Vagina (tissue), 2 donors: ENCODE results near the gene PRR5. TPM values are rescaled to one million over a fixed set of nuclear protein-coding genes. Genes with fewer than 3 reads are reported as not detected.

Experiments used
- DNase-seq, 2 donors: peaks; one replicate each; pipeline ENCODE4 v3.0.0-alpha.2; 2017; ENCODE audit errors: extremely low spot score in 2 of 2
- H3K27ac ChIP-seq: fragments of 200-600 bp; sonication (generic); one replicate; pipeline ENCODE4 v1.5.1; 2019
- H3K27me3 ChIP-seq: fragments of 200-600 bp; sonication (generic); one replicate; pipeline ENCODE4 v1.5.1; 2019
- H3K36me3 ChIP-seq, 2 donors: fragments of 200-600 bp; sonication (generic); one replicate each; pipeline ENCODE4 v1.5.1; 2017 to 2019
- H3K4me1 ChIP-seq: fragments of 200-600 bp; sonication (generic); one replicate; pipeline ENCODE4 v1.5.1; 2019
- H3K4me3 ChIP-seq, 2 donors: fragments of 200-600 bp; sonication (generic); 1 replicate in 1 of 2; 2 replicates in 1 of 2; pipeline ENCODE4 v1.5.1; 2016 to 2019
- H3K9me3 ChIP-seq: fragments of 200-600 bp; sonication (generic); one replicate; pipeline ENCODE4 v1.5.1; 2019
- POLR2A ChIP-seq, 2 donors: fragments of 450-650 bp; IDR thresholded peaks; one replicate each; pipeline ENCODE4 v1.6.1; 2017; ENCODE audit warnings: antibody characterized with exemption in 2 of 2, mild to moderate bottlenecking in 2 of 2, moderate library complexity in 2 of 2
- POLR2AphosphoS5 ChIP-seq, 2 donors: sonication (generic); formaldehyde crosslinking; IDR thresholded peaks; one replicate each; pipeline ENCODE4 v1.9.0; 2017; ENCODE audit warnings: antibody characterized with exemption in 2 of 2, mild to moderate bottlenecking in 2 of 2, low read depth in 1 of 2; ENCODE audit not compliant: insufficient read depth in 1 of 2
- intact Hi-C: fragments of 100-400 bp; cut with DNase I; formaldehyde crosslinking; loops from one replicate; pipeline ENCODE4 v1.15.1; 2023
- total RNA-seq: library from RNA; depleted of rRNA; stranded (reverse); fragments of >200 nt; gene quantifications from one replicate; pipeline ENCODE4 v1.2.3, GENCODE V29; 2016
- TF ChIP-seq, protein P1 (sequence below), 3 experiments: fragments of 450-650 bp in 2 of 3; fragments of 200-600 bp in 1 of 3; sonication (generic) in 1 of 3; IDR thresholded peaks; one replicate each; pipeline ENCODE4 v1.5.1; 2017 to 2019; ENCODE audit warnings: antibody characterized with exemption in 3 of 3, mild to moderate bottlenecking in 2 of 3, moderate library complexity in 2 of 3

PRR5 gene
- total RNA-seq, 1 donor from 2014 or later, result 36.8 TPM

DNA sequence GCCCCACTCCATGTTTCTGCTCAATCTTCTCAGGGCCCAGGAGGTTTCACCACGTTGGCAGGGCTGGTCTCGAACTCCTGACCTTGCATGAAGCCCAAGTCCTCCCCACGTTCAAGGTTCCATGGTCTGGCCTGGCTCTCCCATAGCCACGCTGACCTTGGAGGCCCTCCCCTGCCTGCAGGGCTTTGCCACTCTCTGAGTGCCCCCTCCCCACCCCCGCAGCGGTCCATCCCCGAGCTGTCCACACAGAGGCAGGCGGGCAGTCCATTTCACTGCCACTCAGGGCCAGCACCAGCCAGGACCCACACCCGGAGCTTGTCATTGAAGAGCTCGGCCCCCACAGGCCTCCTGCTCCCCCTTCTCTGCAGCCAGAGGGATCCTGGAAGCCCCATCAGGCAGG lies 81.1 kb downstream of the PRR5 start:
- H3K36me3 ChIP-seq, result no peaks in the 10 kb centered on the region
- H3K27ac ChIP-seq, result no peak overlapping the region
- H3K4me1 ChIP-seq, result no peaks in the 10 kb centered on the region
- intact Hi-C loops, result no loop called here
- TF ChIP-seq POLR2A (IDR thresholded peaks at IDR 0.05) (no peak), POLR2AphosphoS5 (IDR thresholded peaks at IDR 0.05; ENCODE audit: insufficient read depth in 1 of 2, low read depth in 1 of 2) (no peak)
- TF ChIP-seq, protein P1, sequence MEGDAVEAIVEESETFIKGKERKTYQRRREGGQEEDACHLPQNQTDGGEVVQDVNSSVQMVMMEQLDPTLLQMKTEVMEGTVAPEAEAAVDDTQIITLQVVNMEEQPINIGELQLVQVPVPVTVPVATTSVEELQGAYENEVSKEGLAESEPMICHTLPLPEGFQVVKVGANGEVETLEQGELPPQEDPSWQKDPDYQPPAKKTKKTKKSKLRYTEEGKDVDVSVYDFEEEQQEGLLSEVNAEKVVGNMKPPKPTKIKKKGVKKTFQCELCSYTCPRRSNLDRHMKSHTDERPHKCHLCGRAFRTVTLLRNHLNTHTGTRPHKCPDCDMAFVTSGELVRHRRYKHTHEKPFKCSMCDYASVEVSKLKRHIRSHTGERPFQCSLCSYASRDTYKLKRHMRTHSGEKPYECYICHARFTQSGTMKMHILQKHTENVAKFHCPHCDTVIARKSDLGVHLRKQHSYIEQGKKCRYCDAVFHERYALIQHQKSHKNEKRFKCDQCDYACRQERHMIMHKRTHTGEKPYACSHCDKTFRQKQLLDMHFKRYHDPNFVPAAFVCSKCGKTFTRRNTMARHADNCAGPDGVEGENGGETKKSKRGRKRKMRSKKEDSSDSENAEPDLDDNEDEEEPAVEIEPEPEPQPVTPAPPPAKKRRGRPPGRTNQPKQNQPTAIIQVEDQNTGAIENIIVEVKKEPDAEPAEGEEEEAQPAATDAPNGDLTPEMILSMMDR (IDR thresholded peaks at IDR 0.05), result no peak
- H3K4me3 ChIP-seq, result no peak overlapping the region
- DNase-seq, result no peak
- no peaks in the 10 kb centered on the region for H3K9me3 ChIP-seq
- no peaks in the 10 kb centered on the region for H3K27me3 ChIP-seq

DNA sequence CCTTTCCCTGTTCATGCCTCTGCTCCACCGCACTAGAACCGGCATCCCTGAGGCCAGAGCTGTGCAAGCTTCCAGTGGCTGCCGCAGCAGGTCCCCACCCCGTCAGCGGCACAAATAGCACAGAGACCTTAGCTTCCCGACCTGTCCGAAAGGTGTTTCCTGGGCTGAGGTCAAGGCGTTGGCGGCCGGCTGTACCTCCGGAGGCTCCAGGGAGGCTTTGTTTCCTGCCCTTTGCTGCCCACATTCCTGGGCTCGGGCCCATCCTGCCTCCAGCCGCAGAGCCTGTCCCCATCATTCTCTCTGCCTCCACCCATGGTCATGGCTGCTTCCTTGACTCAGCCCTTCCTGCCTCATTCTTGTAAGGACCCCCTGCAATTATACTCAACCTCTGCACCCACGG lies 81.6 kb downstream of the PRR5 start:
- TF ChIP-seq, protein P1 (IDR thresholded peaks at IDR 0.05), result no peak
- no peak for TF ChIP-seq POLR2AphosphoS5 (IDR thresholded peaks at IDR 0.05; ENCODE audit: insufficient read depth in 1 of 2, low read depth in 1 of 2)
- no peak for TF ChIP-seq POLR2A (IDR thresholded peaks at IDR 0.05)
- no peak overlapping the region for H3K27ac ChIP-seq
- no peaks in the 10 kb centered on the region for H3K4me1 ChIP-seq
- no peaks in the 10 kb centered on the region for H3K36me3 ChIP-seq
- intact Hi-C loops, result no loop called here
- no peak for DNase-seq
- H3K27me3 ChIP-seq, result no peaks in the 10 kb centered on the region
- no peaks in the 10 kb centered on the region for H3K9me3 ChIP-seq
- no peak overlapping the region for H3K4me3 ChIP-seq

DNA sequence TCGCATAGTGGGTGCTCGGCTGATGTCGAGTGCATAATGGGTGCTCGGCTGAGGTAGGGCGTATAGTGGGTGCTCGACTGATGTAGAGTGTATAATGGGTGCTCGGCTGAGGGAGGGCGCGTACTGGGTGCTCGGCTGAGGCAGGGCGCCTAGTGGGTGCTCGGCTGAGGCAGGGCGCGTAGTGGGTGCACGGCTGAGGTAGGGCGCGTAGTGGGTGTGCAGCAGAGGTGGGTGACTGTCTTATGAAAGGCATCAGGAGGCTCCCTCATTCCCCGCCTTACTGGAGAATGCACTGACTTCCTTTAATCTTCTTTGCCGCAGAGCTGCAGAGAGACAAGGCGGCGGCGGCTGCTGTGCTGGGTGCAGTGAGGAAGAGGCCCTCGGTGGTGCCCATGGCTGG lies 84.1 kb downstream of the PRR5 start:
- intact Hi-C loops, result no loop called here
- Histone ChIP-seq H3K27ac (no peak overlapping the region), H3K36me3 (no peaks in the 10 kb centered on the region), H3K4me3 (no peak overlapping the region), H3K4me1 (no peaks in the 10 kb centered on the region), H3K9me3 (no peaks in the 10 kb centered on the region), H3K27me3 (no peaks in the 10 kb centered on the region)
- TF ChIP-seq POLR2AphosphoS5 (IDR thresholded peaks at IDR 0.05; ENCODE audit: insufficient read depth in 1 of 2, low read depth in 1 of 2) (no peak), POLR2A (IDR thresholded peaks at IDR 0.05) (no peak)
- TF ChIP-seq, protein P1 (IDR thresholded peaks at IDR 0.05), result no peak
- DNase-seq, result no peak

DNA sequence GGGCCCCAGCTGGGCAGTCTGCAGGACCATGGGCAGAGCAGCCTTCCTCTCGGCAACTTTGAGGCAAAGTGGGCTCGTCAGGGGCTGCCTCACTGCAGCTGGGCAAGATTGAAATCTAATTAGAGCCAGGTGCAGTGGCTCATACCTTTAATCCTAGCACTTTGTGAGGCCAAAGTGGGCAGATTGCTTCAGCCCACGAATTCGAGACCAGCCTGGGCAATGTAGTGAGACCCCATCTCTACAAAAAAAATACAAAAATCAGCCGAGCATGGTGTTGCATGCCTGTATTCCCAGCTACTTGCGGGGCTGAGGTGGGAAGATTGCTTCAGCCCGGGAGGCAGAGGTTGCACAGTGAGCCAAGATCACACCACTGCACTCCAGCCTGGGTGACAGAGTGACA lies 84.6 kb downstream of the PRR5 start:
- no peak for DNase-seq
- TF ChIP-seq, protein P1 (IDR thresholded peaks at IDR 0.05), result no peak
- TF ChIP-seq POLR2A (IDR thresholded peaks at IDR 0.05) (no peak), POLR2AphosphoS5 (IDR thresholded peaks at IDR 0.05; ENCODE audit: insufficient read depth in 1 of 2, low read depth in 1 of 2) (no peak)
- Histone ChIP-seq H3K9me3 (no peaks in the 10 kb centered on the region), H3K36me3 (no peaks in the 10 kb centered on the region), H3K4me3 (no peak overlapping the region), H3K27ac (no peak overlapping the region), H3K27me3 (no peaks in the 10 kb centered on the region), H3K4me1 (no peaks in the 10 kb centered on the region)
- intact Hi-C loops, result no loop called here

Other genes starting within 250 kb of the PRR5 start
- gene RTL6, start 204.0 kb upstream of the PRR5 start, total RNA-seq, result 11.0 TPM
- gene ARHGAP8, start 50.4 kb downstream of the PRR5 start, total RNA-seq, result 9.3 TPM